DMS79 treated with DMSO at 0.1 percent for 48 hours (cell line): ENCODE results near the gene MOBP.
"Not testable (repeated sequence)": the region's sequence is repeated elsewhere in the genome, so short reads cannot be mapped to it uniquely, and the experiment has no call there.

Experiments
- DNase-seq: peaks from one replicate; lab custom pipeline; 2025; lab: John Stamatoyannopoulos, UW

Gene MOBP

DNA sequence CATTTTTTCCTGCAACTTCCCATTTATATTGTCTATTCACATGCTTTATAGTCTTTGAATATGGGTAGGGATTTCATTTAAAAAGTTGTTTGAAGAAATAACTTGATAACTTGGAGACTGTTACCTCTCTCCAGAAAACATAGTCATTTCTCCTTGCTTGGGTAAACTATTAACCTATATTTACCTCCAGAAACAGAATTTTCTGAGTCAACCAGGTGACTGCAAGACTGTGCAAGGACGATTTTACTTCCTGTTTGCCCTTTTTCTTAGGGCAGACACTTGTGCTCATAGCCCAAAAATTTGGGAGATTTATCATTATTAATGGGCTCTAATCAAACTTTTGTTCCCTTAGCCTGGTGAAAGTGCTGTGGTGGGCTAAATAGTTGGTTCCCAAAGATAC, 14.3 kb upstream of the MOBP start:
- DNase-seq: no peak

DNA sequence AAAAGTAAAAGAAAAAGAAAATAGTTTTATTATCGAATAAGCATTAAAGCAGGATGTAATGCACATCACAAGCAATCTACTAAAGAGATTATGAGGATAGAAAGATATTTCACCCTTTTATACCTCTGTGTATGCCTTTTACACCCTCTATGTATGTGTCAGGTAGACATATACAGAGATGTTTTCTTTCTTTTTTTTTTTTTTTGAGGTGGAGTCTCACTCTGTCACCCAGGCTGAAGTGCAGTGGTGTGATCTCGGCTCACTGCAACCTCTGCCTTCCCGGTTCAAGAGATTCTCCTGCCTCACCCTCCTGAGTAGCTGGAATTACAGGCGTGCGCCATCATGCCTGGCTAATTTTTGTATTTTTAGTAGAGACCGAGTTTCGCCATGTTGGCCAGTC, 13.6 kb upstream of the MOBP start:
- DNase-seq: not testable (repeated sequence)

DNA sequence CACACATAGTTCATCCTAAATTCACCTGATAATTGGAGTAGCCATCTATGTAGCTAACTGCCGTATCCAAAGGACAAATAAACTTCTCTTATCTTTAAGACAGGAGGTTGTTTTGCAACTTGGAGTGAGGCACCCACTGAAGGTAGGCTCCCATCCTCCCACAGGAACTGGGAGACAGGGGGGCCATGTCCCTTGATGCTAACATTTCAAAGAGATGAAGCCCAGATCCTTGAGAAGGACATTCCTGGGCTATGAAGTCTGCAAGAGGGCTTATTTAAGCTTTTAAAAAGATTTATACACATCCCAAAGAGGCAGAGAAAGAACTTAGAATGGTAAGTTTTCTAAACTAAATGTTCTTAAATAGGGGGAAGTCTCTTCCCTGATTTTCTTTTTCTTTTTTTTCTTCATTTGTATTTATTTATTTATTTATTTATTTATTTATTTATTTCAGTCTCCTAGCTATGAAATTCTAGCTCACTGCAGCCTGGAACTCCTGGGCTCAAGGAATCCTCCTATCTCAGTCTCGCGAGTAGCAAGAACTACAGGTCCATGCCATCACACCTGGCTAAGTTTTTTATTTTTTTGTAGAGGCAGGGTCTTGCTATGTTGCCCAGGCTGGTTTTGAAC, 12.8 kb upstream of the MOBP start:
- no peak for DNase-seq

DNA sequence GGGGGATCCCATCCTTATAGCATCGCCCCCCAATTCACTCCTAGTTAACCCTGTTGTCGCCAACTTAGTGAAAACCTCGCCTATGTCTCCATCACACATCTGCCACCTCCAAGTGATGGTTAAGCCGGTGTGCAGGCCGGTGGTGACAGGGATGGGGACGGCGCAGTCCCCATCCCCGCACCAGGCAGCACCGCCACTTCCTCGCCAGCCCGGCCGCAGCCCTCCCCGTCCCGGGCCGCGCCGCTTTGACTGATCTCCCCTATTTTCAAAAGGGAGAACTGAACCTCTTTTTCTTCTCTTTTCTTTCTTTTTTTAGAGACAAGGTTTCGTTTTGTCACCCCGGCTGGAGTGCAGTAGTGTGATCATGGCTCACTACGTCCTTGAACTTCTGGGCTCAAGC, 11.3 kb upstream of the MOBP start:
- DNase-seq: no peak

DNA sequence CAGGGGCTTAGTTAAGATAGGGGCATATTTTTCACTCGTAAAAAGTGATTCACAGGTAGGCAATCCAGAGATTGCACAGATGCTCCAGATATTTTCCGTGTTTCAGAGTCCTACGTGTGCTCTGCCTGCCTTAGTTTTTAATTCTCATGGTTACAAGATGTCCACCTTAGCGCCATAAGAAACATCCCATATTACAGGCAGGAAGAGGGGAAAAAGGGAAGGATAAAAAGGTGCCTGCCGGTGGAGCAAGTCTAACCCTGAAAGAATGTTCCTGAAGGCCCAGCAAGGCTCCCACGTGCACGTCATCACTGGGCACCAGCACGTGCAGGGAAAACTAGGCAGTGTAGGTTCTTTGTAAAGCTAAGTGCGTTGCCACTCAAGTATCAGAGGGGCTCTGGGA, 10.1 kb upstream of the MOBP start:
- DNase-seq: no peak

DNA sequence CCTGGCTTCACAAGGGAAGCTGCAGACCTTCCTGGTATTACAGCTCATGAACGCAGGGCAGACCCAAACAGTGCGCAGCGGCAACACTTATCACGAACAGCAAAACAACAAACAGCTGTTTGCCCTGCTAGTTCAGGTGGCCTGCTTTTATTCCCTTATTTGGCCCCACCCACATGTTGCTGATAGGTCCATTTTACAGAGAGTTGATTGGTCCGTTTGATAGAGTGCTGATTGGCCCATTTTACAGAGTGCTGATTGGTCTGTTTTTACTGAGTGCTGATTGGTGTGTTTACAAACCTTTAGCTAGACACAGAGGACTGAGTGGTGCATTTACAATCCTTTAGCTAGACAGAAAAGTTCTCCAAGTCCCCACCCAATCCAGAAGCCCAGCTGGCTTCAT, 8.9 kb upstream of the MOBP start:
- not testable (repeated sequence) for DNase-seq

DNA sequence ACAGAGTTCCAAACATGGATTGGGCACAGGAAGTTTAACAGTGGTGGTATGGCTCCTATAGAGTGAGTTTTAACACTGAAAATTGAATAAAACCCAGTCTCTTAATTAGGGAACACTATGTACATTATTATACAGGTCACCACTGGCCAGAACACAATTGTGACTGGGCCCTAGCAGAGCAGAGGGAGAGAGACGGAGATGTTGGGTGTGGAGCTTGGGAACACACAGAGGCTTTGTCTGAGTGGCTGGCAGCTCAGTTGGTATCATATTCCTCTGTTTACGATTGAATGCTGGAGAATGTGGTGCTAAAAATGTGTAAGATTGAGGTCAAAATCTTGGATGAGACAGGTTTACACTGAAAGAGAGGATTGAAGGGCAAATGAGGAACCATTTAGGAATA, 6.8 kb upstream of the MOBP start:
- DNase-seq: no peak

DNA sequence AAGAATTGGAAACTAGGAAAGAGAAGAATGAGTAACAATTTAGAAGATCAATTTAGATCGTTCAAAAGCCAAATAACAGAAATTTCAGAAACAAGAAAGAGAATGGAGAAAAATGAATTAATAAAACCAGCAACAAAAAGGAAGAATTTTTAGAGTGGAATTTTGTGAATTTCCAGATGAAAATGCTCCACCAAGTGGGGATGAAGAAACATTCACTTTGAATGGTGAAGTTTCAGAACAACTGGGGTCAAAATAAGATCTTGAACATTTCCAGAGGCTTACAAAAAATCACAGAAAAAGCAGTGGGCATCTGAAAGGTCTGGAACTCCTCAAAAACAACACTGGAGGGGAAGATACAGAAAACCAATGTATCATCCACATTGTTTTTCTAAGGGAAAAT, 4.2 kb upstream of the MOBP start:
- no peak for DNase-seq

DNA sequence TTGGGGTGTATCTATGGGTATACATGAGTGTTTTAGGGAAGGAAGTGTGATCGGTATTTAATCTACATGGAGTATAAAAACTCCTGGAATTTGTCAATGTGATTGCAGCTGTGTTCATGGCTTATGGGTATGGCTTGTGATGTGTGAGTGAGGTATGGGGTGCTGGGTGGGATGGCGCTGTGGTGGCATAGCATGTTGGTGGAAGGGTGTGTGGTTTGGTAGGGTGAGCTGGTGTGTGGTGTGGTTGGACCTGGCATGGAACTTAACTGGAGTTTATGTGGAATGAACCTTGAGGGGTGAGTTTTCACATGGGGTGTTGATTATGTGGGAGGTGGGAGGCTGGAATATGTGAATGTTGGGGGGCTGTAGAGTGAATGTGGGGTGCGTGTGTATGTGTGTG, 492 bp upstream of the MOBP start:
- DNase-seq: no peak

DNA sequence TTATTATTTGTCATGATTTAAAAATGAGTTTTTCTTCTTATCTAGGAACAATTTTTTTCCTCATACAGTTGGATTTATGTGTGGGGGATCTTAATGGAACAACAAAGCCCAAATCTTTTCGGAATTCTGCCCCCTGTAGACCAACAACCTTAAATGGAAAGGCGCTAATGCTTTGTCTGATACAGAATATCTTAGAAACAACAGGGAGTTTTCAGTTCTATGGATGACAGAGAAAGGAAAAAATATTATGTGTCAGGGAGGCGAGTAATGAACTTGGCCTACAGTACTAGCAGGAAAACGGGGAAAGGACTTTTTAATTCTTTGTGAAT, 592 bp downstream of the MOBP start:
- no peak for DNase-seq

DNA sequence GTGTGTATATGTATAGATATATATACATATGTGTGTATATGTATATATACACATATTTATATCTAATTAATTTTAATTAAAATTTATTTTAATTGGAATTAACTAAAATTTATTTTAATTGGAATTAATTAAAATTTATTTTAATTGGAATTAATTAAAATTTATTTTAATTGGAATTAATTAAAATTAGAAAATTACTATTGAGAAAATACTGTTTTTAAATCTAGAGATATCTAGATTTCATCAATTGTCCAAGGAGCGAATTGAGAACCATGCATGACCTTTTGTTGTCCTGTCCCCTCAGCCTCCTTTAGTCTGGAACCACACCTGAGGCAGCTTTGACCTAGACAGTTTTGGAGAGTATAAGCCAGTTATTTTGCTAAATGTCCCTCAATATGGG, 1.8 kb downstream of the MOBP start:
- no peak for DNase-seq

DNA sequence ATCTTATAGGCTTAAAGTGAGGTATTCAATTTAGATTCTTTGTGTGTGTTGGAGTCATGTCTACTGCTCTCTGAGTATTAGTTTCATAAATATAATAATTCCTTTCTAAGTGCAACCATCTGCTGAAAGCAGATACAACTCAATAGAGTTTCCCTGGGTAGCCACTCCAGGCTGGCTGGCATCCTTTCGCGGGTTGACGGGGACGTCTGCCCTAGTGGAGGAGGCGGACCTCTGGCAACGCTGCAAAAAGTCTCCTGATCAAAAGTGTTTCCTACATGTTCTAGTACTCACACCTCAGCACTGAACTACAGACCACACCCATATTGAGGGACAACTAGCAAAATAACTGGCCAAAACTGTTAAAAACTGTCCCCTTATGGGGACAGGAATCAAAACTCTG, 2.5 kb downstream of the MOBP start:
- DNase-seq: no peak

DNA sequence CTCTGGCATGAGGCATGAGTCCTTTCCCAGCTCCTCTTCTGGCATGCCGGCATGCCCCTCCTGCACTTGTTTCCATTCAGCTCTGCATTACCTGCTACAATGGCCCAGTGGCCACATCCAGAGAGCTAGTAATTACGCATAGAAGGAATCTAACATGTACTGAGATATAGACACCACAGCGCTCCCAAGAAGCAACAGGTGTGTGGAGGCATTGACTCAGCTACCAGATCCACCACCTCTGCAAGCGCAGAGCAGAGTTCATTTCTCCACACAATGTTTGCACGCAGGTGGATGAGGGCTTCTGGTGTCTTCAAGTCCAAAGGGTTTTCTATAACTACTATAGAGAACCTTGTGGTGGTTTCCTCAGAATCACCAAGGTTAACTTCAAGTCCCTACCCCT, 4.2 kb downstream of the MOBP start:
- DNase-seq: no peak

DNA sequence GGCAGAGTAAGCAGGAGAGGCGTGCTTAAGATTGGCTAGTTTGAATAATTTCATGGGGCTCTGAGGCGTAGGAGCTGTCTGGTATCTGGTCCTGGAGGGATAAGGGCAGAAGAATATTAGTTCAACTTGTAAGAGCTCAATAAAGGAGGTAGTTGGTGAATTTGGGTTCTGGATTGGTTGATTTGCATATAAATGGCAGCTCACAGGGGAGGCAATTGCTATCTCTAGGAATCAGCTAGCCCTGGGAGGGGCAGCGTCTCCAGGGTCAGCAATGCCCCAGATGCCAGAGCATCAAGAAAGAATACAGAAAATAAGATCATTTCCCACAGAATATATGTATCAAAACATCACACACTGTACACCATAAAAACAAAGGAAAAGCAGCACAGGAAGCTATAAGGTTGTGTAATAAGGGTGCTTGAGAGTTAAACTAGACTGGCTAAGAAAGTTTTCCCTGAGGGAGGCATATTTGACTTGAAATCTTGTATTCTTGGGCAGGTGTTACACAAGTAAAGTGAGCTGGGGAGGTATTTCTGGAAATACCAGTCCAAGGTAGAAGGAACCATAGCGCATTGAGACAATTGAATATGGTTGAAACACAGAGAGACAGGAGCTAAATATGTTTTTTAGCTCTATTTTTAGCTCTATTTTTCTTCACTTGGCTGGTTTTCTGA, 6.1 kb downstream of the MOBP start:
- DNase-seq: no peak

DNA sequence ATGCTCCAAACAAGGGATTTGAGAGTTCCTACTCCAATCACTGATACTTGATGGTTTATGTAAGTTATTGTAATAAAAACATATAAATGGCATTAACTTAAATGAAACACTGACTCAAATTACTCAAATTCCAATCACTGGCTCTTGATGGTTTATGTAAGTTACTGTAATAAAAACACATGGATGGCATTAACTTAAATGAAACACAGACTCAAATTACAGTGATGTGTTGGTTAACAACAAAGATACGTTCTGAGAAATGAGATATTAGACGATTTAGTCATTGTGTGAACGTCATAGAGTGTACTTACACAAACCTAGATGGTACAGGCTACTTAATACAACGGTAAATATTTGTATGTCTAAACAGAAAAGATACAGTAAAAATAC, 6.6 kb downstream of the MOBP start:
- no peak for DNase-seq

DNA sequence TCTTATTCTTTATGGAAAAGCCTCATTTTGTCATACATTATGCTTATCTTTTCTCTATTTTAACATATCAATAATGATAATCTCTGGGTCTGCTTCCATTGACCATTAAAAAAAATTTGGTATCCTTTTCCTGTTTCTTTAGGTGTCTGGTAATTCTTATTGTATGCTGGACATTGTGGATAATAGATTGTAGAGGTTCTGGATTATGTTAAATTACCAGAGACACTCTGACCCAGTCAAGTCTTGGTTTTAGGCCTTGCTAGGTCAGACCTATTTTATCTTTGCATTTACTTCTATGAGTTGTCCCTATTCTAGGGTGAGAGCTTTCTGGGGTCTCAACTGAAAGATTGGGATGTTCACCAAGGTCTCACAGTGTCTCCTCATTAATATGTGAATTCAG, 9.3 kb downstream of the MOBP start:
- DNase-seq: no peak

DNA sequence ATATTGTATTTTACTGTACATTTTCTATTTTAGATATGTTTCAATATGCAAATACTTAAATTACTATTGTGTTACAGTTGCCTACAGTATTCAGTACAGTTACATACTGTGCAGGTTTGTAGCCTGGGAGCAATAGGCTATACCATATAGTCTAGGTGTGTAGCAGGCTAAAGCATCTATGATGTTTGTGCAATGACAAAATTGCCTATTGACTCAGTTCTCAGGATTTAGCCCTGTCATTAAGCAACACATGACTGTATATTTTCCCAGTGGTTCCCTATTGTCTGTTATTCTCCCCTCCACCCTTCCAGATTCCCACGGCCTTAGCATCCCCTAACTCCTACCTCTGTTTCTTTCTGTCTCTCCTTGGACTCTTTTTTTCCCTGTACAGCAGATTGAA, 10.7 kb downstream of the MOBP start:
- no peak for DNase-seq

DNA sequence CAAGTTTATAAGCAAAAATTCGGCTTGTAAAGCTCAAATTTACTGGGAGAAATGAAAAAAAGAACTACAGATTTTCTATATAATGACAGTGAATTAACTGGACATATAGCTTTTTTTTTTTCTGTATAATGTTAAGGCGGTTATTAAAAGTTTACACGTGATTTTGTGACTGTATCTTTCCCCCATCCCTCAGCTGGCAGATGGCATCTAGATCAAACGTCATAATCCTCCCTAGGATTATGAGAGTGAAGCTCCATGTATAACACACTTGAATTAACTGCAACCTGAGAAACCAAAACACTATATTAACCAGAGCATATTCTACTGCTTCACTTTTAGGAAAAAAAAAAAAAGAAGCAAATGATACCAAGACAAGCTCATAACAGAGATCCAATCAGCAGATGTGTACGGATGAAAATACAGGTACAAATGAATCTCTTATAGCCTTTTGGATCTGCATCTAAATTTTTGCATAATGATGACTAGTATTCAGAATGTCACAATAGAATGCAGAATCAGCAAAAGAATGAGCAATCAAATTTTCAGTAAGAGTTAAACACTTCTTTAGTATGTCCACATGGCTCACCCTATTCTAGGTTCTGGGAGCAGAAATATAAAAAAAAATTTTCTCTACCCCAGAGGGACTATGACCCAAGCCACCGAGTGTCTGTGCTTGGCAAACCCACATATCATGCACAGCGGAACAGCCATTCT, 12.4 kb downstream of the MOBP start:
- DNase-seq: no peak

DNA sequence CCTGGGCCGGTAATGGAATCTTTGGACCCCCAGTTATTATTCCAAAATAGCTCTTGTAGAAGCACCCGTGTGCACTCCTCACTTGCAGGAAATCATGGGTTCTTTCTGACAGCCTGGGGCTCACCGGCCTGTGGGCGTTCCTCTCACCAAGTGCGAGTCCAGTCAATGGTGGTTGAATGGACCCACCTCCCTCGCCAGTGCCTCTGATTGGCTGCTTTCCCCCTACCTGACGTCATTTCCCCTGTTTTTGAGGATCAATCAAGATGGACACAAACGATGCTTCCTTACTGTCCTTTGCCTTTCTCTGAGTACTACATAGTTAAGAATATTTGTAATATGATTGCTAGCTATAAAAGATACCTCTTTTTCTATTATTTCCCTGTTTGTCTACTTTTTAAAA, 18.1 kb downstream of the MOBP start:
- DNase-seq: no peak

DNA sequence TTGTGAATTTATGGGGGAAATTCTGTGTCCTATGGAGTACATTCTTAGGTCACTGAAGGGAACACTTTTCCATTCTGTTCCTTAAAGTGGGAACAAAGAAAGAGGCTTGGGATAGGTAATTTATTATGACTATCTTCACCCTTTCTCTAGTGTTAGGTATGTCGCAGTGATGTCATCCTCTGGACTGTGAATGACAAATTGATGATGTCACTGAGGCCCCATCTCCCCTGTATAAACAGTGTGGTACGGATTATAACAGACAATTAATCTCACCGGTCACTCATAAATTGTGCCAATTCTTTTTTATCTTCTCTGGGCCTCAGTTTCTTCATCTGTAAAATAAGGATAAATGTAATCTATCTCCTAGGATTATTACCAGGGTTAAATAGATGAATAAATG, 23.5 kb downstream of the MOBP start:
- no peak for DNase-seq

DNA sequence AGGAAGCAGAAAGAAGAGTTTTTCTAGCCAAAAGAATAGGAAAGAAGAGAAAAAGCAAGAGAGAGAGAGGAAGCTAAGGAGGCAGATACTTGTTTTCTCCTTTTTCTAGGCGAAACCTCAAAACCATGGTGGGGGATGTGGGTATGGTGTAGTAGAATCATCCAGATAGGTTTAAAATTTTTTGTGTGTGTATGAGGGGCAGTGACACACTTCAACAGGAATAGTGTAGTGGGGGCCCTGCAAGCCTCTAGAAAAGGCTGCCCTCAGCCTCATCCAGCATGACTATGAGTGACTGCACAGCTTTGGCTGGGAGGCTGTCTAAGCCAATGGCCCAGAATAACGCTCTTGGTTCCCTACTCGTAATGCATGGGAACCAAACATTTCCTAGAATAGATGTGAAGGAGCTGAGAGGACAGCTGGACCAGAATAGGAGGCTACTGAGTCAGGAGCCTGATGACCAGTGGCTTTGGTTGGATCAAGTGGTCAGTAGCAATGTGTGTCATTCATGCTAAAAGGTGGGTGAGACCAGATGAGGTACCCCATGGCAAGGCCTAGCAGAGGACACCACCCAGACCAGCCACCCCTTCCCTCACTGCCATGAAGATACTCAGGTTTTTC, 24.4 kb downstream of the MOBP start:
- DNase-seq: no peak

DNA sequence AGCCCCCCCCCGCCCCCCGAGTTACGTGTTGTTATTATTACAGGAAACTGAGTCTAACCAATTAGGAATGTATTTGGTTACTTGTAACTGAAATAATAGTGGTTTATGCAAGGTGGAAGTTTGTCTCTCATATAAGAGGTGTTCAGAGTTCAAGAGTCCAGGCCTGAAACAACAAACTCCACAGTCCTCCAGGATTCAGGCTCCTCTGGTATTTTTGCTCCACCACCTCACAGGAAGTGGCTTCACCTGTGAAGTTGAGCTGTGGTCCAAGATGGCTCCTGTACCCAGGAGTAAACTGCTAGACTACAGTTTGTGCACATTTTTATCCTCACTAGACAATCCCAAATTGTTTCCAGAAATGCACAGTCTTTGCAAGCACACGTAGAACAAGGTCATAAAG, 27.3 kb downstream of the MOBP start:
- DNase-seq: no peak

DNA sequence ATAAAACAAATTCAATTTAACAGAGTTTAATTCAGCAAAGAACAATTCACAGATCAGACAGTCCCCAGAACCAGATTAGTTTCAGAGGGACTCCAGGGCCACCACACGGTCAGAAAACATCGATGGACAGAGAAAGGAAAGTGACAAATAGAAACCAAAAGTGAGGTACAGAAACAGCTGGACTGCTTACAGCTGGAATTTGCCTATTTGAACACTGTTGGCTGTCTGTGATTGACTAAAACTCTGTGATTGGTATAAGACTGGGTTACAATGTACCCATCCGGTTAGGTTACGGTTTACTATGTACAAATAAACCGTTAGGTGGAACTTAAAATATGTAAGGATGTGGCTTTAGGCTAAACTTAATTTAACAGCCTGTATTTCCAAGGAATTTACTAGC, 30.3 kb downstream of the MOBP start:
- DNase-seq: no peak
